Neuronal stem cell (in vitro differentiated cells): Measurements from ENCODE around the gene MYLK4.

Experiments
- DNase-seq: peaks from one replicate; pipeline ENCODE4 v3.0.0-alpha.2; 2013; ENCODE audit warnings: low spot score
- H2AFZ ChIP-seq: one replicate; pipeline ENCODE4 v1.6.1; 2013; ENCODE audit warnings: mild to moderate bottlenecking, low read length, inconsistent platforms
- H2AK5ac ChIP-seq: 2 replicates; pipeline ENCODE4 v1.6.1; 2013; ENCODE audit warnings: low read depth, mild to moderate bottlenecking, inconsistent platforms, low read length, moderate library complexity, mixed read lengths
- H2BK120ac ChIP-seq: 2 replicates; pipeline ENCODE4 v1.6.1; 2013; ENCODE audit warnings: low read depth, mild to moderate bottlenecking, inconsistent platforms, low read length, moderate library complexity, mixed read lengths
- H2BK12ac ChIP-seq: one replicate; pipeline ENCODE4 v1.6.1; 2013; ENCODE audit warnings: low read length, inconsistent platforms
- H2BK15ac ChIP-seq: 2 replicates; pipeline ENCODE4 v1.6.1; 2013; ENCODE audit warnings: mild to moderate bottlenecking, low read length, inconsistent platforms, mixed read lengths
- H2BK5ac ChIP-seq: one replicate; pipeline ENCODE4 v1.6.1; 2013; ENCODE audit warnings: inconsistent platforms, mild to moderate bottlenecking, low read length, moderate library complexity
- H3K14ac ChIP-seq: one replicate; pipeline ENCODE4 v1.6.1; 2013; ENCODE audit warnings: low read length, inconsistent platforms
- H3K18ac ChIP-seq: 2 replicates; pipeline ENCODE4 v1.6.1; 2013; ENCODE audit warnings: low read length, inconsistent platforms
- H3K23ac ChIP-seq: 2 replicates; pipeline ENCODE4 v1.6.1; 2013; ENCODE audit warnings: low read depth, mild to moderate bottlenecking, mixed read lengths, low read length, inconsistent platforms; ENCODE audit not compliant: poor library complexity
- H3K27ac ChIP-seq: replicated peaks from 3 replicates; pipeline ENCODE4 v1.5.1; 2013; ENCODE audit warnings: low read length, inconsistent platforms
- H3K27me3 ChIP-seq, 3 experiments: 2 replicates each; pipeline ENCODE4 v1.6.1; 2013; ENCODE audit warnings: low read length in 3 of 3, mild to moderate bottlenecking in 2 of 3, inconsistent platforms in 1 of 3, low read depth in 1 of 3, mixed read lengths in 1 of 3, moderate library complexity in 1 of 3; ENCODE audit not compliant: control insufficient read depth in 3 of 3, insufficient read depth in 3 of 3
- H3K36me3 ChIP-seq, 2 donors: replicated peaks in 1 of 2; 2 replicates each; pipeline ENCODE4 v1.6.1; 2013; ENCODE audit warnings: low read length in 2 of 2; ENCODE audit not compliant: control insufficient read depth in 2 of 2, insufficient read depth in 2 of 2
- H3K4ac ChIP-seq: 2 replicates; pipeline ENCODE4 v1.6.1; 2013; ENCODE audit warnings: inconsistent platforms, mild to moderate bottlenecking, low read length, moderate library complexity
- H3K4me1 ChIP-seq, 2 donors: 1 replicate in 1 of 2; 2 replicates in 1 of 2; pipeline ENCODE4 v1.6.1; 2013; ENCODE audit warnings: low read length in 2 of 2, low read depth in 1 of 2; ENCODE audit not compliant: control insufficient read depth in 2 of 2, insufficient read depth in 1 of 2
- H3K4me2 ChIP-seq: one replicate; pipeline ENCODE4 v1.6.1; 2013; ENCODE audit warnings: mild to moderate bottlenecking, low read length, inconsistent platforms; ENCODE audit not compliant: insufficient read depth, poor library complexity, severe bottlenecking
- H3K4me3 ChIP-seq, 2 donors: 2 replicates each; pipeline ENCODE4 v1.5.1; 2013; ENCODE audit warnings: low read length in 2 of 2, mild to moderate bottlenecking in 2 of 2, inconsistent platforms in 1 of 2, moderate library complexity in 1 of 2
- H3K79me1 ChIP-seq: one replicate; pipeline ENCODE4 v1.6.1; 2013; ENCODE audit warnings: low read depth, mild to moderate bottlenecking, inconsistent platforms, low read length, moderate library complexity
- H3K9ac ChIP-seq: one replicate; pipeline ENCODE4 v1.6.1; 2013; ENCODE audit warnings: mild to moderate bottlenecking, low read depth, low read length, inconsistent platforms; ENCODE audit not compliant: poor library complexity
- H3K9me3 ChIP-seq, 2 donors: replicated peaks in 1 of 2; 2 replicates each; pipeline versions ENCODE3 to v1.6.1; 2013; ENCODE audit warnings: low read length in 2 of 2, mild to moderate bottlenecking in 2 of 2, inconsistent platforms in 1 of 2, low read depth in 1 of 2, mixed read lengths in 1 of 2, moderate library complexity in 1 of 2; ENCODE audit not compliant: control insufficient read depth in 2 of 2, insufficient read depth in 1 of 2
- H4K8ac ChIP-seq: one replicate; pipeline ENCODE4 v1.6.1; 2013; ENCODE audit warnings: low read depth, mild to moderate bottlenecking, inconsistent platforms, low read length, moderate library complexity
- H4K91ac ChIP-seq: one replicate; pipeline ENCODE4 v1.6.1; 2013; ENCODE audit warnings: low read length, low read depth, mild to moderate bottlenecking, inconsistent platforms; ENCODE audit not compliant: poor library complexity
- WGBS, 2 donors: extraction: QIAGEN DNeasy Blood & Tissue Kit; methylation state at CpG; one replicate each; pipeline ENCODE4 v1.1.7; 2013; ENCODE audit warnings: missing lambda C conversion rate in 2 of 2, mixed read lengths in 1 of 2; ENCODE audit not compliant: insufficient read length in 2 of 2, insufficient replicate concordance in 1 of 2; ENCODE audit errors: extremely low coverage in 2 of 2; 5-methylcytosine and 5-hydroxymethylcytosine counted together

MYLK4 gene

DNA sequence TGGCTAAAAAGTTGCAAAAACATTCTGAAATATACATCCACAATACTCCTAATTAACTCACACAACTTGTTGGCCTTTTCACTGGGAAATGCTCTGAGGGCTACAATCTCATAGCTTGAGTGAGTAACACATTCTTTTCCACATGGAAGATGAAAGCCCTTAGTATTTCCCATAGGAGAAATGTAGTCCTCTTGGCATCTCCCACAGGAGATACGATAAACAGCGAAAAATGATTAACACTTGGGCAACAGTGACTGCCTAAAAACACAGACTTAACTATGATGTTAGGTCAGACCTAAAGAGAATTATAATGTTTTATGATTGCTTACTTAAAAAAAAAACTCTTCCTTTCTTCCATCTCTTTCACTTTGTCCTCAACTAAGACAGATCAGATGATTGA lies 9.0 kb downstream of the MYLK4 start:
- Histone ChIP-seq H3K27ac (no peak overlapping the region), H3K4me3 (no peak overlapping the region)
- WGBS, 2 donors, result no CpG with 5 or more reads among the region's 2 CpGs

DNA sequence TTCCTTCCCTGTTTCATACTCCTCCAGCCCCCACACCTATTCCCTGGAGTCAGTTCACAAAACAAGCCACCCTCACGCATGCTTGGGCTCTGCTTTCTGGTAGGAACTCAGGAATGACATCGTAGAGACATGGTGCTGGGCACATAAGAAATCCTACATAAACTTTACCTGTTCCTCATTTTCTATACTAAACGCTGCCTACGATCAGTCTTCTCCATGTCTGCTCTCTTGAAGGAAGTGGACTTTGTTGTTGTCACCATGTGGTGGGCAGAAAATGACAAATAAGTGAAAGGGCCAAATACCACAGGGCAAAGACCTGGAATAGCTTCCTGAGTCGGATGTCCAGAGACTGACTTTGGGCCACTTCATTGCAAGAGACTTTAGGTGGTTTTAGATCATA lies 10.1 kb downstream of the MYLK4 start:
- no peak overlapping the region for H4K91ac ChIP-seq
- H3K79me1 ChIP-seq, result no peaks in the 10 kb centered on the region
- no peaks in the 10 kb centered on the region for H3K27me3 ChIP-seq
- no peak overlapping the region for H3K27ac ChIP-seq
- H3K23ac ChIP-seq, result no peak overlapping the region
- no peak overlapping the region for H2BK15ac ChIP-seq
- no peak overlapping the region for H4K8ac ChIP-seq
- no peaks in the 10 kb centered on the region for H3K9me3 ChIP-seq
- no CpG with 5 or more reads among the region's 5 CpGs for WGBS, 2 donors
- H2AK5ac ChIP-seq, result no peak overlapping the region
- DNase-seq, result no peak
- no peaks in the 10 kb centered on the region for H3K36me3 ChIP-seq
- no peak overlapping the region for H2AFZ ChIP-seq
- H3K4me3 ChIP-seq, result no peak overlapping the region
- peaks cover 4 to 13% of the 10 kb centered on the region in 2 donors for H3K4me1 ChIP-seq
- H2BK5ac ChIP-seq, result peak overlapping the region; percentile 19
- H3K9ac ChIP-seq, result no peak overlapping the region
- no peak overlapping the region for H2BK12ac ChIP-seq
- no peak overlapping the region for H3K14ac ChIP-seq
- no peak overlapping the region for H3K18ac ChIP-seq
- no peak overlapping the region for H2BK120ac ChIP-seq
- no peak overlapping the region for H3K4me2 ChIP-seq
- H3K4ac ChIP-seq, result no peak overlapping the region

More for the DNA sequence above, 9.0 kb downstream of the MYLK4 start:
- Histone ChIP-seq H2AFZ (no peak overlapping the region), H2BK15ac (no peak overlapping the region), H3K4ac (no peak overlapping the region), H3K4me1 (peaks cover 5 to 16% of the 10 kb centered on the region in 2 donors), H3K14ac (no peak overlapping the region), H3K18ac (no peak overlapping the region), H4K91ac (no peak overlapping the region), H3K9ac (no peak overlapping the region), H2BK120ac (no peak overlapping the region), H2BK5ac (no peak overlapping the region), H4K8ac (no peak overlapping the region), H3K36me3 (no peaks in the 10 kb centered on the region), H3K23ac (no peak overlapping the region), H3K9me3 (no peaks in the 10 kb centered on the region), H2AK5ac (no peak overlapping the region), H3K79me1 (no peaks in the 10 kb centered on the region), H2BK12ac (no peak overlapping the region), H3K4me2 (no peak overlapping the region), H3K27me3 (no peaks in the 10 kb centered on the region)
- no peak for DNase-seq

DNA sequence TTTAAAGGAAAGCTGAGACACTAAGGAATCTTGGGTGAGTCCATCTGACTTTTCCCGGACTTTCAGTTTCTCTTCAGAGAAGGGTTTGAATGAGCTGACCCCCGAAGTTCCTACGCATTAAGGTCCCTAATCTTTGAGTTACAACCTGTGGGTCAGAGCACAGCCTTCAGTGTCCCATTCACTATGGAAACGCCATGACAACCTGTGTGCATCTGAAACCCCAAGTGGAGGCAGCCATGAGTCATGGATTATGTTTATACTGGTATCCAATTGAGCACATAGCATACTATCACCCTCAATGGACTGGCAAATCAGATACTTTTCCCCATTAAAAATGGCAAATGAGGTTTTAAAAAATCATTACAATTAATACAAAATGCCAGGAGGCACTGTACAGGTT lies 11.4 kb downstream of the MYLK4 start:
- Histone ChIP-seq H4K91ac (no peak overlapping the region), H3K36me3 (no peaks in the 10 kb centered on the region), H4K8ac (no peak overlapping the region), H3K4me2 (no peak overlapping the region), H3K9me3 (no peaks in the 10 kb centered on the region), H3K27ac (no peak overlapping the region), H3K14ac (no peak overlapping the region), H3K18ac (no peak overlapping the region), H2AK5ac (no peak overlapping the region), H3K9ac (no peak overlapping the region), H3K23ac (no peak overlapping the region), H3K4me3 (no peak overlapping the region), H2BK120ac (no peak overlapping the region), H2AFZ (peak overlapping the region; percentile 54), H2BK15ac (no peak overlapping the region), H3K79me1 (no peaks in the 10 kb centered on the region), H3K4me1 (peaks cover 4 to 18% of the 10 kb centered on the region in 2 donors), H2BK5ac (no peak overlapping the region), H3K4ac (no peak overlapping the region), H3K27me3 (no peaks in the 10 kb centered on the region), H2BK12ac (no peak overlapping the region)
- no peak for DNase-seq
- no CpG with 5 or more reads among the region's 4 CpGs for WGBS, 2 donors

DNA sequence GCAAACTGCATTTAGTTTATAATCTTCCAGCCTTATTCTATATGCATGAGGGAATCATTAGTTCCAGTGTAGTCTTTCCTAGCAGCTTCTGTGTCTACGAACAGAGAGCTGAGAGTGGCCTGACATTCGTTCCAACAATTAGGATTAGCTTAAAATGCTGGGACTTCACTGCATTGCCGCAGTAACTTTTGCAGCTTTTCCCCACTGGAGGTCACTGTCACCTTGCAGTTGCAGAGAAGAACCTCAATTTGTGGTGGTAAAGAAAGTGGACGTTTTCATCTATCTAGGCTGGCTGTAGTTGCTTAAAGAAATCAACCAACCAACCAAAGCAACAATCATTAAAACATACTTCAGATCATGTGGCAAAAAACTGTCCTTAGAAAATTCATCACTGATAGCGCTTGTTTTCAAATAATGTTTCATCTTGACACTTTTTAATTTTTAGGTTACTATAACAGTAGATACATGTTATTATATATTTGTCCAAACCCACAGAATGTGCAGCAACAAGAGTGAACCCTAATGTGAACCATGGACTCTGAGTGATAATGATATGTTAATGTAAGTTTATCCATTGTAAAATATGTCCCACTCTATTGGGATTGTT lies 12.2 kb downstream of the MYLK4 start:
- H3K27me3 ChIP-seq, result no peaks in the 10 kb centered on the region
- H3K9me3 ChIP-seq, result no peaks in the 10 kb centered on the region
- no peak overlapping the region for H2BK15ac ChIP-seq
- H2BK5ac ChIP-seq, result no peak overlapping the region
- no peak overlapping the region for H2BK120ac ChIP-seq
- H3K4me2 ChIP-seq, result no peak overlapping the region
- no peaks in the 10 kb centered on the region for H3K79me1 ChIP-seq
- no peak overlapping the region for H4K91ac ChIP-seq
- H3K4me1 ChIP-seq, result peaks cover 2 to 18% of the 10 kb centered on the region in 2 donors
- no peak overlapping the region for H4K8ac ChIP-seq
- H3K4ac ChIP-seq, result no peak overlapping the region
- no peak overlapping the region for H2BK12ac ChIP-seq
- H3K18ac ChIP-seq, result no peak overlapping the region
- H2AFZ ChIP-seq, result peak overlapping the region; percentile 4
- H3K23ac ChIP-seq, result no peak overlapping the region
- H3K4me3 ChIP-seq, result no peak overlapping the region
- peak; percentile 54 for DNase-seq
- no peak overlapping the region for H2AK5ac ChIP-seq
- H3K36me3 ChIP-seq, result no peaks in the 10 kb centered on the region
- H3K27ac ChIP-seq, result no peak overlapping the region
- no CpG with 5 or more reads among the region's 5 CpGs for WGBS, 2 donors
- H3K9ac ChIP-seq, result no peak overlapping the region
- no peak overlapping the region for H3K14ac ChIP-seq
